GOT3 (cell line): ENCODE measurements around the gene LEPROT.

Experiments
- DNase-seq: peaks from one replicate; lab custom pipeline; 2025; ENCODE audit warnings: mixed read lengths; lab: John Stamatoyannopoulos, UW

The LEPROT gene

GRCh38 chr1:65477414-65478378 lies 57.2 kb downstream of the LEPROT start:
- no peak for DNase-seq

- DNase-seq, result no peak
Observed at GRCh38 chr1:65478379-65479026, 58.0 kb downstream of the LEPROT start.

- no peak for DNase-seq
Observed at GRCh38 chr1:65479554-65480204, 59.2 kb downstream of the LEPROT start.

DNA sequence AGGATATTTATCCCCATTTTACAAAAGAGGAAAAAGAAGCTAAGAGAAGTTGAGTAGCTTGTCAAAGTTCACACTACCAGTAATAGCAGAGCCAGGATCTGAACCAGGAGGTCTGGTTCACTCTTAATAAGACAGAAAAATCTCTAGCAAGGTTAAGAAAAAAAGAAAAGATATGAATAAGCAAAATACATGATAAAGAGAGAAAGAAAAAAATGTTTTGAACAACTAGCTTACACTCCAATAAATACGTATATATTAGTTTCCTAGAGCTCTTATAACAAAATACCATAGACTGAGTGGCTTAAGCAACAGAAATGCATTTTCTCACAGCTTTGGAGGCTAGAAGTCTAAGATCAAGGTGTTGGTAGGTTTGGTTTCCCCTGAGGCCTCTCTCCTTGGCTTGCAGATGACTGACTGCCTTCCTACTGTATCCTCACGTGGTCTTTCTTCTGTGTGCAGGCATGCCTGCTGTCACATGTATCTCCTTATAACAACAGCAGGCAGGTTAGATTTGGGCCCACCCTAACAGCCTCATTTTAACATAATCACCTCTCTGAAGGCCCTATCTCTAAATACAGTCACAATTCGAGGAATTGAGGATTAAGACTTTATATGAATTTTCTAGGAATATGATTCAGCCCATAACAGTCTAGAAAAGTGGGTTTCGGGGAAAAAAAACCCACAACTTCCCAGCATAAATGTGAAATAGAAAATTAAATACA lies 60.4 kb downstream of the LEPROT start:
- DNase-seq, result no peak

GRCh38 chr1:65483993-65484754 lies 63.7 kb downstream of the LEPROT start:
- DNase-seq, result no peak
